ENCODE data around the gene DHRS4.
"Not testable (repeated sequence)": the region's sequence is repeated elsewhere in the genome, so short reads cannot be mapped to it uniquely, and the experiment has no call there.

Gene DHRS4

GRCh38 chr14:23988607-23989363 is 35.2 kb downstream of the DHRS4 start, which contains the start of gene DHRS4L2:
Gene DHRS4L2 (plus strand): TSS chr14:23988929. CDS start chr14:23988948, 19 bp downstream.
- DNase-seq = peak; percentile 70 to 71

DNA sequence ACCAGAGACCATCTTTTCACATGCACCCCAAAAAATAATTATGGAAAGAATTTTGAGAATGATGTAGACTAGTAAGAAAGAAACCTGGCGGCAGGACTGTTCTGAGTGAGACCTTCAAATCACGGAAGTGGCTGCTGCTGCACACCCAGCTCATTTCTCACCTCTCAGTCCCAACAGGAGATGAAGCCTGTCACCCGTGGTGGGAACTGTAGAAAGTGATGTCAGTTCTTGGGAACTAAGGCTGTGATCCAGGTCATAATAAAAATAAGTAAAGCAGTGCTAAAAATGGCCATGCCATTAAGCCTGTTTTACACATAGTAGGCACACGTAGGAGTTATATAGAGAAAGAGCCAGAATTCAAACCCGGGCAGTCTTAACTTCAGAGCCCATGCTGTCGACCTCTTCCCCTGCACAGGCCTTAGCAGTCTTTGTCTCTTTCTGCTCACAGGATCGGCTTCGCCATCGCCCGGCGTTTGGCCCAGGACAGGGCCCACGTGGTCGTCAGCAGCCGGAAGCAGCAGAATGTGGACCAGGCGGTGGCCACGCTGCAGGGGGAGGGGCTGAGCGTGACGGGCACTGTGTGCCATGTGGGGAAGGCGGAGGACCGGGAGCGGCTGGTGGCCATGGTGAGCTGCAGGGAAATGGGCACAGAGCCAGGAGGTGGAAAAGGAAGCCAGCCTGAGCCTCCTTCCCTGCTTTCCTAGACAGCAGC is 36.3 kb downstream of the DHRS4 start:
- DNase-seq = not testable (repeated sequence)

GRCh38 chr14:23990961-23991360 is 37.4 kb downstream of the DHRS4 start:
- not testable (repeated sequence) for DNase-seq

GRCh38 chr14:23993042-23993441 is 39.5 kb downstream of the DHRS4 start:
- not testable (repeated sequence) for DNase-seq

DNA sequence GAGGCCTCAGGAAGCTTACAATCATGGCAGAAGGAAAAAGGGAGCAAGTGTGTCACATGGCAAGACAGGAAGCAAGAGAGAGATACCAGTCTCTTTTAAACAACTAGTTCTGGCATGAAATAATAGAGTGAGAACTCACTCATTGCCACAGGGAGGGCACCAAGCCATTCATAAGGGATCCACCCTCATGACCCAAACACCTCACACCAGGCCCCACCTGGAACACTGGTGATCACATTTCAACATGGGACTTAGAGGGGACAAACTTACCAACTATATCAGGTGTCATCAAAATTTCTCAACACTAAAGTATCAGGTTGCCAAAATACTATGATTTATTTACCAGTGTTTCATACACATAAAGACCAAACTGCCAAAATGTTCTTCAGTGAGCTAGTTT is 42.4 kb downstream of the DHRS4 start:
- not testable (repeated sequence) for DNase-seq

GRCh38 chr14:23996825-23997224 is 43.3 kb downstream of the DHRS4 start:
- not testable (repeated sequence) for DNase-seq

DNA sequence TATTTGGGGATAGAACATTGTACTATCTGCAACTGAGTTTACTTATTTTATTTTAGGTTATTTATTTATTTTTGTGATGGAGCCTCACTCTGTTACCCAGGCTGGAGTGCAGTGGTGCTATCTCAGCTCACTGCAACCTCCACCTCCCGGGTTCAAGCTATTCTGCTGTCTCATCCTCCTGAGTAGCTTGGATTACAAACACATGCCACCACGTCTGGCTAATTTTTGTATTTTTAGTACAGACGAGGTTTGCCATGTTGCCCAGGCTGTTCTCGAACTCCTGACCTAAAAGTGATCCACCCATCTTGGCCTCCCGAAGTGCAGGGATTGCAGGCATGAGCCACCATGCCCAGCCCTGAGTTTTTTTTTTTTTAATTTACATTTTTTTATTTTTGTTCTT is 46.1 kb downstream of the DHRS4 start:
- not testable (repeated sequence) for DNase-seq

- DNase-seq = not testable (repeated sequence)
Observed at GRCh38 chr14:24001078-24001477, 47.5 kb downstream of the DHRS4 start.

DNA sequence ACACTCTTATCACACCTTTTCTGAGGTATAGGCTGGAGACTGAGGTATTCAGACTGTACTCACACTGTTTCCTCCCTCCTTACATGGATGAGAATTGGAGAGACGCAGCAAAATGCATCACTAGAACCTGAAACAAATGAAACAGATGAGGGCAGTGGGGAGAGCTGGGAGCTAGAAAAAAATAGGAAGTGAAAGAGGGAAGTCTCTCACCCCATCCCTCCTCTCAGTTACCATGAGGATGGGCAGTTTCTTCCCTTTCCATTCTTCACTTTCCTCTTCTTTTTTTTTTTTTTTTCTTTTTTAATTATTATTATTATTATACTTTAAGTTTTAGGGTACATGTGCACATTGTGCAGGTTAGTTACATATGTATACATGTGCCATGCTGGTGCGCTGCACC is 48.1 kb downstream of the DHRS4 start:
- DNase-seq = not testable (repeated sequence)

- DNase-seq = not testable (repeated sequence)
Observed at GRCh38 chr14:24006471-24006816, 52.9 kb downstream of the DHRS4 start.

DNA sequence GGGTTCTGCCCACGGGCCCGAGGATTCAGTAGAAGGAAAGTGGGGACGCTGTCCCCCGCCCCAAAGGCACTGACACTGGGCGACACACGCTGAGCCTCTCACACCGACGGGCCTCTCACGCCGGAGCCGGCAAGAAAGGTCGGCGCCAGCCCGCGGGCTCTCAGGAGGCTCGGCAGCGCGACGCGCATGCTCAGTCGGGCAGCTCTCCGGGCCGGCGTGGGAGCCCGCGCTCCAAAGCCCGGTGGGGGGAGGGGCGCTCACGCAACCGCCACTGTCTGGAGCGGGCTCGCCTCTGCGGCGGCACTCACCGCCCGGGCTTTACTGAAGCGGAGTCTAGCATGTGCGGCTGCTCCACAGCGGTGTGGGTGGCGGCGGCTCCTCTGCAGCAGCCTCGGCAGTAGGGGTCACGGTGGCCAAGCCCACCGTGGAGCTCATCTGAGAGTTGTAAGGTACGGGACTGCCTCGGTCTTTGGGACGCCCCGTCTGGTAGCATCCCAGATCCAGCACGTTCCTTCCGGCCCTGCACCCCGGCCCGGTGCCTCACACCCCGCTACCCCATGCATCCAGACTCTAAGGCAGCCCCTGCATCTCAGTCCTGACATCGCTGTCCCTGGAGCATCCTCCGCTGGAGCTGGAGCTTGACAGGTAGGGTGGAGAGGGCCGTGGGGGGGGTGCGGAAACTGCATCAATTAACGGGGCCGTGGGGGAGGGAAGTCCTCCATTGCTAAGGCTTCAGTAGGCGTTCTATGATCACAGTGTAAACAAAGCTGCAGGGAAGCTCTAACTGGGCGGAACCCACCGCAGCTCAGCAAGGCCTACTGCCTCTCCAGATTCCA is 53.5 kb downstream of the DHRS4 start:
- peak; percentile 66 to 69 for DNase-seq

DNA sequence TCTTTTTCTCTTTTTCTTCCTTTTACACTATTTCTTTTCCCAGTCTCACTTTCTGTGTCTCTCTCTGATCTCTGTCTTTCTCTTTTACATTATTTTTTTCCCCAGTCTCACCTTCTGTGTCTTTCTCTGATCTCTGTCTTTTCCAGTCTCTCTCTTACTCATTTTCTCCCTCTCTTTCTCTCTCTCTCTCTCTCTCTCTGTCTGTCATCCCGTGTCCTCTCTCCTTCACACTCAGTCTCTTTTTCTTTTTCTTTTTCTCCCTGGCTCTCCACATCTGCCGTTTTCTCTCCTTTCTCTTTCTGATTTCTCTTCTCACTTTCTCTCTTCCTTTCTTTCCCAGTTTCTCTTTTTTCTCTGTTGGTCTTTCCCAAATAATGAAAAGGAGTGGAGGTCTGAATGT is 57.5 kb downstream of the DHRS4 start:
- DNase-seq = no peak

GRCh38 chr14:24012726-24013273 is 59.2 kb downstream of the DHRS4 start:
- not testable (repeated sequence) for DNase-seq

DNA sequence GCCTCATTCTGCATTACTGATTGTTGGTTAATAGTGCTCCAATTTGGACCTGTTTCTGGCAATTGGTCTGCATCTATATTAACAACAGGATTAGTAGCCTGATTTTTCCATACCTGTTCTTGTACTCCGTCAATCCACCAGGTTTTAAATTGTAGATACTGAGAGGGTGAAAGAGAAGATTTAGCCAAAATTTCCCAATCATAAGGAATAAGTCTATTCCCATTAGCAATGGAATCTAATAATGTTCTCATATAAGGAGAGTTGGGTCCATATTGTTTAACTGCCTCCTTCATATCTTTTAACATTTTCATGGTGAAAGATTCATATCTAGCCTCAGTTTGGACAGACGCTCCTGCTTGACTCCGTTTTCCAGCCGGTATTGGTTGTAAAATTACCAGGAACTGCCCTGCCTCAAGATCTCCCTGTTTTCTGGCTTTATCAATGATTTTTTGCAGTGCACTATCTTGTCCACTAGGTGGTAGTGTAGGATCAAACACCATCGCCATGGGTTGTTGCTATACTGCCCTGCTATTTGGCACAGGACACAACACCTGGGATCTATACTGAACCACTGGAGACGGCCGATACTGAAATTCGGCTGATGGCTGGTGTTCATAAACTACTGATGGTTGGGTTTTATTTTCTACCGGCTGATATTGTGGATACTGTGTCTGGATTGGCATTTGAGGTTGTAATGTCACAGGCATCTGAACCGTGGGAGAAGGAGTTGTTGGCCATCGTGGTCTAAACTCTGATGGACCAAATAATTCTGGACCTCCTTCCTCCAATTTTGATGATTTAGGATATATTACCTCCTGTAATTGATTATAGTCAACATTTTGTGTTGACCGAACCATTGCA is 60.3 kb downstream of the DHRS4 start:
- DNase-seq = peak; percentile 56 to 81

DNA sequence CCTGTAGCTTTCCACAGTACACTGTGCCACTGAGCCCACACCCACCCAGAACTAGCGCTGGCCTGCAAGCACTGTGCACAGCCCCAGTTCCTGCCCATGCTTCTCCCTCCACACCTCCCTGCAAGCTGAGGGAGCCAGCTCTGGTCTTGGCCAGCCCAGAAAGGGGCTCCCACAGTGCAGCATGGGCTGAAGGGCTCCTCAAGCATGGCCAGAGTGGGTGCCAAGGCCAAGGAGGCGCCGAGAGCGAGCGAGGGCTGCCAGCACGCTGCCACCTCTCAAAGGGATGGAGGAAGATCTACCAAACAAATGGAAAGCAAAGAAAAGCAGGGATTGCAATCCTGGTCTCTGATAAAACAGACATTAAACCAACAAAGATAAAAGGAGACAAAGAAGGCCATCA is 62.2 kb downstream of the DHRS4 start:
- DNase-seq = not testable (repeated sequence)
